NT2/D1 (cell line): ENCODE measurements around the gene TRIM40.

ENCODE experiments used
- YY1 ChIP-seq: IDR thresholded peaks from 2 replicates; pipeline ENCODE4 v1.6.1; 2011; ENCODE audit not compliant: insufficient read length, insufficient read depth
- ZNF274 ChIP-seq: IDR thresholded peaks from 2 replicates; pipeline ENCODE4 v1.6.1; 2011; ENCODE audit warnings: mild to moderate bottlenecking, low read depth, low read length

DNA sequence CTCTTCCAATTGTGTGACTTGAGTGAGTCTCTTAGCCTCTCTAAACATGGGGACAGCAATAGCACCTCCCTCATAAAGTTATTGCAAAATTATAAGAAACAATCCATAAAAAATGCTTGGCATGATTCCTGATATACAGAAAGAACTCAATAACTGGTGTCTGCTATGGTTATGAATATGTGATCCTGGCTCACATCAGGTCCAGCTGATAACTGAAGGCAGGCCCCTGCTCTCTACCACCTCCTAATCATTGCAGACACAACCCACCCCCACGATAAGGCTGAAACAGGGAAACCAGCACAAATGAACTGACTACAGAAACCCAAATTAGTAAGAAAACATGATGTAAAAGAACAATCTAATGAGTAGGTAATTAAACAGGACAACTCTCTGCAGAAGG is 32.8 kb downstream of the TRIM40 start:
- TF ChIP-seq ZNF274 = no peak
- TF ChIP-seq YY1 = no peak
